ENCODE data around the gene UBALD1.

DNA sequence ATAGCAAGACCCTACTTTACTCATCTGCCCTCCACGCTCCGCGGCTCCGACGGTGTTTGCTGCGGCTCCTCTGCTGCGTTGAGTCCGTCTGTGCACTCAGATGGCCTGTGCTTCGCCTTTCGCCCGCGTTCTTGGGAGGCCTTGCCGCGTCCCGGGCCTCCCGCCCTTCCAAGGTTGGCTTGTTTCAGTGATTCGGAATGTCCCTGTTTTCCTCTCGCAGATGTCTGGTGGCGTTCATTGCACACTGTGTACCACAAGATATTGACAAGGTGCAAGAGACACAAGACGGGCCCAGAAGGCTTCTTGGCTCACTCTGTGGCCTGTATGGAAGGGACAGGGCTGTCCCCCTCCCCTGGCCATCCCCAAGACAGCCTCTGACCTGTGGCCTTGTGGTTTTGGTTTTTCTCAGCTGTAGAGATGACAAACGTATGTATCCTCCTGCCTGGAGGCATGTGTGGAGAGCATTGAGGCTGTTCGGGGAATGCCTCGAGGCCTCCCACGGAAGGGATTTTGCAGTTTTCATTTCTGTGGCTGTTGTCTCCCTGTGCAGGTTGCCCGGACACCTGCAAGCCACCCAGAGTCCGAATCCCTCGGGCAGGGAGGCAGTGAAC is 25.3 kb upstream of the UBALD1 start:
- TF ChIP-seq, protein P1, sequence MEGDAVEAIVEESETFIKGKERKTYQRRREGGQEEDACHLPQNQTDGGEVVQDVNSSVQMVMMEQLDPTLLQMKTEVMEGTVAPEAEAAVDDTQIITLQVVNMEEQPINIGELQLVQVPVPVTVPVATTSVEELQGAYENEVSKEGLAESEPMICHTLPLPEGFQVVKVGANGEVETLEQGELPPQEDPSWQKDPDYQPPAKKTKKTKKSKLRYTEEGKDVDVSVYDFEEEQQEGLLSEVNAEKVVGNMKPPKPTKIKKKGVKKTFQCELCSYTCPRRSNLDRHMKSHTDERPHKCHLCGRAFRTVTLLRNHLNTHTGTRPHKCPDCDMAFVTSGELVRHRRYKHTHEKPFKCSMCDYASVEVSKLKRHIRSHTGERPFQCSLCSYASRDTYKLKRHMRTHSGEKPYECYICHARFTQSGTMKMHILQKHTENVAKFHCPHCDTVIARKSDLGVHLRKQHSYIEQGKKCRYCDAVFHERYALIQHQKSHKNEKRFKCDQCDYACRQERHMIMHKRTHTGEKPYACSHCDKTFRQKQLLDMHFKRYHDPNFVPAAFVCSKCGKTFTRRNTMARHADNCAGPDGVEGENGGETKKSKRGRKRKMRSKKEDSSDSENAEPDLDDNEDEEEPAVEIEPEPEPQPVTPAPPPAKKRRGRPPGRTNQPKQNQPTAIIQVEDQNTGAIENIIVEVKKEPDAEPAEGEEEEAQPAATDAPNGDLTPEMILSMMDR (IDR thresholded peaks at IDR 0.05; ENCODE audit: insufficient read depth, low read length, poor library complexity, severe bottlenecking), result no peak
- TF ChIP-seq EZH2phosphoT487 (conservative IDR thresholded peaks at IDR 0.05; ENCODE audit: low read length), result no peak

Measured in SU-DHL-6 (cell line).